ENCODE data around the gene MSH3.
"Not testable (repeated sequence)": the region's sequence is repeated elsewhere in the genome, so short reads cannot be mapped to it uniquely, and the experiment has no call there.

MSH3 gene

DNA sequence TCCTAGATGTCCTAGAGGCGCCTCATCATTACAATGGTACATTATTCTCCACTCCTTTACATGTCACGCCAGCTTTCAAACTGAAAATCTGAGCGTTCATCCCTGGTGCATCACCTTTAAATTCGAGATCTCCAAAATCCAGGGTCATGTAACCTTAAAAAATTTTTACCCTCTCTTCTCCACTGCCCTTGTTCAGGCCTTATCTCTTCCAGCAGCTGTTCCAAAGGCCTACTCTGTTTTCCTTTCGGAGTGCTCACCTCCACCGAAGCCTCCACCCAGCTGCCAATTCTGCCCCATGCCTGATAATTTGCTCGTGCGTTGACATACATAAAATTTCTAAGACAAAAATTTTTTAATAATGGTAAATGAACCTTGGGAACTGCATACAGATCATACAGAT, 950 bp upstream of the MSH3 start:
- DNase-seq, result peak; percentile 23
- in situ Hi-C loops (cut with MboI; ENCODE audit: low pct_unique_long_range_greater_than_20kb, low sequenced_read_pairs), result no loop called here

DNA sequence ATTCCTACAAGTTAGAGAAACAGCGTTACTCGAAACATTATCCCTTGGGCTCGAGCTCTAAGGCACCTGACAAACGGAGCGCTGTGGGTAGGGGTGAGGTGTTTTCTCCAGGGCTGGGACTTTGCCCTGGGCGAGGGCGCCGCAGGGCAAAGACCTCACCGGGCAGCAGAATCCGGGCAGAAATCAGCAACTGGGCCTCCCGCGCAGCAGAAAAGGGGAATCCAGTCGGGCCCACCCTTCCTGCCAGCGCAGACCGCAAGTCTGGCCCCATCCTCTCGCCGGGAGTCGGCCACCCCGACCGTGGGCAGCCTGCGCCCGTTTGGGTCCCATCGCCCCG, 430 bp upstream of the MSH3 start:
- in situ Hi-C loops (cut with MboI; ENCODE audit: low pct_unique_long_range_greater_than_20kb, low sequenced_read_pairs), result no loop called here
- DNase-seq, result peak; percentile 76

DNA sequence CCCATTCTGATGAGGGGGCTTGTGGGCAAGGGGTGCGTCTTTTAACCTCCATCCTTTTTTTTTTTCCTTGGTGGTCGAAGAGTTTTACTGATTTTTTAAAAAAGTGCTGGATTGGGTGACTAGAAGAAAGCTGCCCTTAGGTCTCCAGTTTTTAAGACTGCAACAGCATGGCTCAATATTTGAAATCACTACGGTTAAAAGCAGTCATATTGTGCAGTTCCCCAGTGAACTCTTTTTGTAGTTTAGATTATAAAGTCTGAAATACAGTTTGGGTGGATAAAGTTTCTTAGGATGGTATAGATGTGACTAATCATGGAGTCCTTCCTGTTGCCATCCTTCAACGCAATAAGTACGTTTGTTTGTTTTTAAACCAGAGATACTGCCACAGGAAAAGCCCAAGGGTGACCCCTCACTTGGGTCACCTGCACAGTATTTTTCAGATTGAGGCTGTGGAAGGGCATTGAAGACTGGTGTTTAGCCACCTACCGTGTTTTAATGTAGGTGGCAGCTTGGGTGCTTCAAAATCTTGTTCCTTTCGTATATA, 851 bp downstream of the MSH3 start:
- DNase-seq, result no peak
- in situ Hi-C loops (cut with MboI; ENCODE audit: low pct_unique_long_range_greater_than_20kb, low sequenced_read_pairs), result no loop called here

DNA sequence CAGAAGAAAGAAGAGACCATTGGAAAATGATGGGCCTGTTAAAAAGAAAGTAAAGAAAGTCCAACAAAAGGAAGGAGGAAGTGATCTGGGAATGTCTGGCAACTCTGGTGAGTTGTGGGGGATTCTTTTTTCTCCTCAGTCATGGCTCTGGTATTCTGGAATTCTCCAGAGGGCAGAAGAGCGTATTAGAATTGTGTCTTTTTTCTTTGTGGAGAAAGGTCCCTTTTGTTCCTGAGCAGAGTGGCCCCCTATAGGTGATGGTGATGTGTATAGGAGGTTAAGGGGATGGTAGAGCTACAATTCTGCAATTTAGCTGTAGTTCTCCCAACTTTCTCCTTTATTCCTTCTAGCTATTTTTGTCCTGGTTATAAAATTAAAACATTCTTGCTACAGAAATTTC, 2.0 kb downstream of the MSH3 start:
- DNase-seq, result no peak
- in situ Hi-C loops (cut with MboI; ENCODE audit: low pct_unique_long_range_greater_than_20kb, low sequenced_read_pairs), result no loop called here

DNA sequence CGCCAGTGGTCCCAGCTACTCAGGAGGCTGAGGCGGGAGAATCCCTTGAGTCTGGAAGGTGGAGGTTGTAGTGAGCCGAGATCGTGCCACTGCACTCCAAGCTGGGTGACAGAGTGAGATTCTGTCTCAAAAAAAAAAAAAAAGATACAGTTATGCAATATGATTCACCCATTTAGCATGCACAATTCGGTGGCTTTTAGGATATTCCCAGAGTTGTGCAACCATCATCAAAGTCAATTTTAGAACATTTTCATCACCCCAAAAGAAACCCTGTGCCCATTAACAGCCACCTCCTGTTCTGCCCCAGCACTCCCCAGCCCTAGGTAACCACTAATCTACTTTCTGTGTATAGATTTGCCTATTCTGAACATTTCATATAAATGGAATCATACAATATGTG, 4.7 kb downstream of the MSH3 start:
- in situ Hi-C loops (cut with MboI; ENCODE audit: low pct_unique_long_range_greater_than_20kb, low sequenced_read_pairs), result no loop called here
- no peak for DNase-seq

DNA sequence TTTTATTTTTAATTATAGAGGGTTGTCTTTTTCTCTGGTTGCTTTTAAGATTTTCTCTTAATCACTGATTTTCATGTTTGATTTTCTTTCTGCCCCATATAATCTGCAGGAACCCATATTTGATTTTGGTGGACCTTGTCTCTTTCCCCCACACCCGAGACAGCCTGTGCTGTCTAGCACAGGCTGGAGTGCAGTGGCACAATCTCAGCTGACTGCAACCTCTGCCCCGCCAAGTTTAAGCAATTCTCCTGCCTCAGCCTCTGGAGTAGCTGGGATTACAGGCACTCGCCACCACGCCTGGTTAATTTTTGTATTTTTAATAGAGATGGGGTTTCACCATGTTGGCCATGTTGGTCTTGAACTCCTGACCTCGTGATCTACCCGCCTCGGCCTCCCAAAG, 6.2 kb downstream of the MSH3 start:
- in situ Hi-C loops (cut with MboI; ENCODE audit: low pct_unique_long_range_greater_than_20kb, low sequenced_read_pairs); DNase-seq: not testable (repeated sequence)

DNA sequence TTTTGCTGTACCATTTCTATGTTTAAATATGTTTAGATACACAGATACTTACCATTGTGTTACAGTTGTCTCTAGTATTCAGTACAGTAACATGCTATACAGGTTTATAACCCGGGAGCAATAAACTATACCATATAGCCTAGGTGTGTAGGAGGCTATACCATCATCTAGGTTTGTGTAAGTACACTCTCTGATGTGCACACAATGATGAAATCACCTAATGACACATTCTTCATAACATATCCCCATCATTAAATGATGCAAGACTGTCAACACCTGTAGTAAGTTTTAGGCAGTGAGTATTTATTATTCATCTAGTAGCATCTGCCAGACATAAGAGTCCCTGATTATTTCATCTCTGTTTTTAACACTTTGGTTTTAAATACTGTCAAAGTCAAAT, 7.7 kb downstream of the MSH3 start:
- no peak for DNase-seq
- in situ Hi-C loops (cut with MboI; ENCODE audit: low pct_unique_long_range_greater_than_20kb, low sequenced_read_pairs), result no loop called here

DNA sequence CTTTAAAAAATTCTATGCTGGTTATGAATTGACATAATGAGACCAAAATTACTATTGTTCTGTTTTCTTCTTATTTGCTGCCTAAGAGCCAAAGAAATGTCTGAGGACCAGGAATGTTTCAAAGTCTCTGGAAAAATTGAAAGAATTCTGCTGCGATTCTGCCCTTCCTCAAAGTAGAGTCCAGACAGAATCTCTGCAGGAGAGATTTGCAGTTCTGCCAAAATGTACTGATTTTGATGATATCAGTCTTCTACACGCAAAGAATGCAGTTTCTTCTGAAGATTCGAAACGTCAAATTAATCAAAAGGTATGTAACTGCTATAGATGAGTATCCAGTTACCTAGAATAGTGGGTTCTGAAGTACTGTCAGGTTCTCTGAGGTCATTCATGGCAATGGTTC, 10.6 kb downstream of the MSH3 start:
- in situ Hi-C loops (cut with MboI; ENCODE audit: low pct_unique_long_range_greater_than_20kb, low sequenced_read_pairs), result no loop called here
- no peak for DNase-seq

DNA sequence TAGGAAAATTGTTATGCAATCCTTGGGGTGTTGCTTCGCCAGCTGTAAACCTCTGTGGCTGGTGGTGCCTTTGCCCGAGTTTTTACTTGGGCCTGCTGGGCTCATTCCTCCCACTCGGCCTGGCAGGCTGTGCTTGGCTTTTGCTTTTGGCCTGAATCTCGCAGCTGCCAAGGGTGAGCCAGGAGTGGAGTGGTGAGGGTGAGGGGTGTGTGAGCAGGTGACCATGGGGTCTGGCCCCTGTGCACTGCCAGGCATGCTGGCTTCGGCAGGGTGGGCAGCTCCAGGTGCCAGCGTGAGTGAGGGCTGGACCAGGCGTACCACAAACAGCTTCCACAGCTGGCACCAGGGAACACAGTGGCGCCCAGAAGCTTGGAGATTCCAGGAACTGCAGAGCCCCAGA, 12.9 kb downstream of the MSH3 start:
- in situ Hi-C loops (cut with MboI; ENCODE audit: low pct_unique_long_range_greater_than_20kb, low sequenced_read_pairs), result no loop called here
- no peak for DNase-seq

DNA sequence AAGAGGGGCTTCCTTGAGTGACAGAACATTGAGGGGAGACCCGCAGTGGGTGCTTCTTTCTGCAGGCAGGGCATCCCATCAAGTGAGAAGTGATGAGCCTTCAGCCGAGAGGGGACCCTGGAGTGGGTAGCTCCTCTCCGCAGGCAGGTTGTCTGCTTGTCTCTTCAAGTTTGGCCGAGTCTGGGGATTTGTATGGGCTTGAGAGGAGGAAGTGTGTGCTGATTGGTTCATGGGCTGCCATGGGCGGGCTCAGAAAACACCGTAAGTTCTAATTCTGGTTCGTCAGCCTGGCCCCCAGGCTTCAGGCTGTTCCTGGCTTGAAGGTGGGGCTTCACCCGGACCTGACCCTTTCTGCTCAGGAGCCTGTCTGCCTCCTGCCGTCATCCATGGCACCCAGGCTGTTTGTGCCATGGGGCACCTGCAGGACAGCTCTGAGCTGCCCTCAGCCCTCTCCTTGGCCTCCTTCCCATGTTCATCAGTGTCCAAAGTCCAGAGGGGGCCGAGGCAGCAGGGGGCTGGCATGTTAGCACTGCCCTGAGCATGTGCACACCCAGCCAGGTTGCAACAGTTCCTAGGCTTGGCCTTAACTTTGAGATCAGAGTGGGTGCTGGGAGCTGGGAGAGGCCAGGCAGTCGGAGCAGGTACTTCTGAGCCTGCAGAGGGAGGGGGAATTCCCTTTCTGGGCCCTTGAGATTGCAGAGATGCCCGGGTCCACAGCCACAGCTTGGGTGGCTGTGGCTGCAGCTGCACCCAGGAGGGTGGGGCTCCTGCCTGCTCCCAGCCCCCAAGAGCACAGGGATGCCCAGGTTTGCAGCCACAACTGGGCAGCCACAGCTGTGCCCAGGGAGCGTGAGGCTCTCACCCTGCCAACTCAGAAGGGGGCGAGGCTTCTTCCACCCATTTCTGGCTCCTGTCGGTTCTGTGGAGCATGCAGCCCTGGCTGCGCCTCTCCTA, 13.8 kb downstream of the MSH3 start:
- DNase-seq, result no peak
- in situ Hi-C loops (cut with MboI; ENCODE audit: low pct_unique_long_range_greater_than_20kb, low sequenced_read_pairs), result no loop called here

DNA sequence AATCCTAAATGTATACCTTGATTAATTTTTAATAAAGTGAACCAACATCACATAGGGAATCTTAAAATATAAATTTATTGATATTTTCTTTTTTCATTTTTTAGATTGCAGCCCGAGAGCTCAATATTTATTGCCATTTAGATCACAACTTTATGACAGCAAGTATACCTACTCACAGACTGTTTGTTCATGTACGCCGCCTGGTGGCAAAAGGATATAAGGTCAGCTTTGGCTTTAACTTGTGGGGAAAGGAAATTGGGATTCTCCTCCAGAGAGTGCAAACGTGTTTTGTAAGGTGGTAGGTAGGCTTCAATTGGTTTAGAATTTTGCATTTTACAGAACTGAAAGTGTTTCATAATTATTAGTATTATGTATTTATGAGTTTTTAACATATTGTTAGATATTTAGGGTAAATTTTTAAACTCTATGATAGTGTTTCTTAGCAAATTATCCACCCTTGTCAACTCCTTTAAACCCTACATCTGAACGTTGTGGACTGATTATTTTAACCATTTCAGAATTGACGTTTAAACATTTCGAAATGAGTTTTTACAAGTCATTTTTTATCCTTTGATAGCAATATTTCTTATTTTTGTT, 17.8 kb downstream of the MSH3 start:
- peak; percentile 63 for DNase-seq

DNA sequence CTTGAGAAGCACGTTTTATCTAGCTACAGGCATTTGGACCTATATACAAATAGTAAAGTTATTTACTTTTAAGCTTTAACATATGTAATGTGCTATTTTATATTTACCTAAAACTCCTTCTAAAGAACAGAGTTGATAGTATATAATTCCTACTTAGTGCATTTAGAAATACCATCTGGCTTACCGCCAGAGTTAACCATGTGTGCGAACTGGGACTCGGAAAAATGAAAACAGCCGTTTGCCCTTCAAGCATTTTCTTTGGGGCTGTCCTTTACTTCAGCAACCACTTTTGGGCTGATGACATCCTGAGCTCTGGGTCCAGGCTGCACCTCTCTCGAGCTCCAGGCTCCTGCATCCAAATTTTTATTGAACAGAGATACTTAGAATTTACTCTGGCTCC, 22.3 kb downstream of the MSH3 start:
- DNase-seq, result no peak
- in situ Hi-C loops (cut with MboI; ENCODE audit: low pct_unique_long_range_greater_than_20kb, low sequenced_read_pairs), result no loop called here

More for the DNA sequence above, 17.8 kb downstream of the MSH3 start:
- in situ Hi-C loops (cut with MboI; ENCODE audit: low pct_unique_long_range_greater_than_20kb, low sequenced_read_pairs), result no loop called here

DNA sequence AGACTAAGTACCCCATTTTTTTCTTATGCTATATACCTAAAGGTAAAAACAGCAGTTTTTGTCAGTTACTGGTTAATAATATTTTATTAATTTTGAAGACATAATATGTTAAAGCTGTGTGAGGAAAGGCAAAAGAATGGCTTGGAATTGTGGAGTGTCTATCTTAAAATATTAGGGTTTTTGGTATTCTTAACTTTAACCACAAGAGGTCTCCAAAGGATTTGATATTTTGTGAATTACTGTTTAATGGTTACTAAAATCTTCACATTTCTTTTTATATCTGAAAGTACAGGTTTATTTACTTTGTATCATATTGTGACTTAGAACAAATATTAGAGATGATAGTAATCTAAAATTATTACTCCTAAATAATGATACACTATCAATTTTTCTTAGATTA, 32.3 kb downstream of the MSH3 start:
- peak; percentile 27 for DNase-seq

DNA sequence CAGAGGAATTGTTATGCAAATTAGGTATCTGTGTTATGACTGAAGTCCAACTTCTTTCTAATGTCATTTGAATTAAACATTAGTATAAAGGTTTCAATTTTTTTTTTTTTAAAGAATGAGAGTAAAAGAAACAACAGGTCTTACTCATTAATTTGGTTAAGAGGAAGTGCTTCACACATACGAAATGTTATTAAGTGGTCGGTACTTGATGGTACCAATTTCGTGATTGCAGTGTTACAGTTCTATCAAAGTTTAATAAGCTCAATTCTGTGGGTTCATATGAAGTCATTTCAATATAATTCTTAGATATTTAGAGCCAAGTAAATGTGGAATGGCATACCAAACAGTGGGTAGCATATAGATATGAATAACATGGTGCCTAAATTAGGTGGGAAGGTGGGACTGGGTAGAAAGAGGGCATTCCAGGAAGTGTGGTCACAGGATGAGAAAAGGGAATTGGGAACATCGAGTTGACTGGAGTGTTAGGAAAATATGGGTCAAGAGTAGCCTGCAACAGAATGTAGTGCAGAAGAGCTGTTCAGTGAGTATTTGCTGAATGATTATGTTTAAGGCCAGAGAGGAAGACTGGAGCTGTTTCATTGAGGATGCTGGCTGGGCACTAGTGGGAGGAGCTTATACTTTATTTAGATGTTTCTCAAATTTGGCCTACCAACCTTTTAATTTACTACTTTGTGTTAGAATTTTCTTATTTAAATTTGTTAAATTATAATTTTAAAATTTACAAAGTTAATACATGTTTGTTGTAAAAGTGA, 34.4 kb downstream of the MSH3 start:
- in situ Hi-C loops (cut with MboI; ENCODE audit: low pct_unique_long_range_greater_than_20kb, low sequenced_read_pairs), result no loop called here
- DNase-seq, result no peak

More for the DNA sequence above, 32.3 kb downstream of the MSH3 start:
- in situ Hi-C loops (cut with MboI; ENCODE audit: low pct_unique_long_range_greater_than_20kb, low sequenced_read_pairs), result no loop called here

DNA sequence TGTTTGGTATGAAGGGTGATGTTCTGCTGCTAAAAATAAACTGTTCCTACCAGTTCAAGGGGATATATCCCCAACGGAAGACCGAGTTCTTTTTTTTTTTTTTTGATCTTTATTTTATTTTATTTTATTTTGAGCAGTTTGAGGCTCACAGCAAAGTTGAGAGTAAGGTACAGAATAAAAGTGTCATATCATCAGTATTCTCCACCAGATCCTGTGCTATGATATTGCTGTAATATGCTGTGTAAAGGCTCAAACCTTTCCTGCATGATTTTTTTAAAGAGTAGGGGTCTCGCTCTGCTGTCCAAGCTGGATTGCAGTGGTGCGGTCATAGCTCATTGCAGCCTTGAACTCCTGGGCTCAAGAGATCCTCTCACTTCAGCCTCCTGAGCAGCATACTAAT, 35.2 kb downstream of the MSH3 start:
- in situ Hi-C loops (cut with MboI; ENCODE audit: low pct_unique_long_range_greater_than_20kb, low sequenced_read_pairs), result no loop called here
- DNase-seq, result no peak

DNA sequence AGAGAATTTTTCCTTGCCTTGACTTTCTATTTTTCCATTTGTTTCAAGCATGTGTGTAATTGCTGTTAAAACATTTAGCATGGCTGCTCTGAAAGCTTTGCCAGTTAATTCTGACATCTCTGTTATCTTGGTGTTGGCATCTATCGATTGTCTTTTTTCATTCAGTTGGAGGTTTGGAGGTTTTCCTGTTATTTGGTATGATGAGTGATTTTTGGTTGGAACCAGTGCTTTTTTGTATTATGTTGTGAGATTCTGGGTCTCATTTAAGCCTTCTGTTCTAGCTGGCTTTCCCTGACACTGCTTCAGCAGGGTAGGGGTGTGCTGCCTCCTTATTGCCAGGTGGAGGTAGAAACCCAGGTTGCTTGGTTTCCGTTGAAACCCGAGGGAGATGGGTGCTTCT, 41.2 kb downstream of the MSH3 start:
- no peak for DNase-seq
- in situ Hi-C loops (cut with MboI; ENCODE audit: low pct_unique_long_range_greater_than_20kb, low sequenced_read_pairs), result no loop called here

DNA sequence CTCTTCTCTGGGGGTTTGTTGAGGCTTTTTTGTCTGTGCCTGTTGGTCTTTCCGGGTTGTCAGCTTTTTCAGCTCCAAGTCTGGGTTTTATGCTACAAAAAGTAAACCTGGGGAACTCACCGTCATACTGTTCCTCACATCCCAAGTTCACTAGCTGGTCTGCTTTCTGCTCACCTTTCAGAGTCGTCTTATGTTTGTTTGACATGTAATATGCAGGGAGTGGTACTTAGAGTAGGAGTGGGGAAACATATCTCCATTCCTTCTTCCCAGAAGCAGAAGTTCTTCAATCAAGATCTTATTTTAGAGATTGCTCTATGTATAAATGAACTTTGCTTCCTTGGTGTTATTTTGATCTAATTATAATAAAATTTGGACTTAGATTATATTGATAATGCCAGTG, 42.0 kb downstream of the MSH3 start:
- in situ Hi-C loops (cut with MboI; ENCODE audit: low pct_unique_long_range_greater_than_20kb, low sequenced_read_pairs), result no loop called here
- no peak for DNase-seq

DNA sequence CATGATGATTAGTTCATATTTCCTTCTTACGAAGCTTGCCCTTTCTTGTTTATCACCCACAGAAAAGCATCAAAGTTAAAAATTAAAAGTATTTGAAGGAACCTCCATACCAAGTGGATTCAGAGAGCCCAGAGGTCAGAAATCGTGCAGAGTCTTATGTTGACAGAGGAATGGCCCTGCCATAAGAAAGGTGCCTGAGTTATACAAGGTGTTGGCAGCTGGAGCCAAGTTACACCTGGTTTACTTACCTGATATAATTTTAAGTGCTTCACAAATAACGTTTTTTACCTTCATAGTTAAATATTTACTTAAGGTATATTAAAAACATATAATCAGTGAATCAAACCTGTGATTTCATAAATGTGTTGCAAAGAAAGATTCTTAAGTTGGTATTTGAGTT, 42.6 kb downstream of the MSH3 start:
- in situ Hi-C loops (cut with MboI; ENCODE audit: low pct_unique_long_range_greater_than_20kb, low sequenced_read_pairs), result no loop called here

DNA sequence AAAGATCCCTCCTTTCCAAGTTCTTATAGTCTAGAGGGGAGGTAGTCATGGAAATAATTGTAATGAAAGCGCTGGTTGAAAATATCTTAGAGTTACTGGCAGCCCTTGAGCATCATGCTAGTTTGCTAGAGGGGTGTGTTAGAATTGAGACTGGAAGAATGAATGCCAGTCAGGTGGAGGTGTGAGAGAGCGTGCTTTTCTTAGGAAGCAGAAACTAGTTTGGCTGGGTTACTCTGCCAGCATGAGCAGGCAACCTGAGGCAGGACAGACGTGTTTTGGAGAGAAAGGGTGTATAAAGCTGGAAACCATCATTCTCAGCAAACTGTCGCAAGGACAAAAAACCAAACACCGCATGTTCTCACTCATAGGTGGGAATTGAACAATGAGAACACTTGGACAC, 43.9 kb downstream of the MSH3 start:
- in situ Hi-C loops (cut with MboI; ENCODE audit: low pct_unique_long_range_greater_than_20kb, low sequenced_read_pairs), result no loop called here

More for the DNA sequence above, 42.6 kb downstream of the MSH3 start:
- DNase-seq, result no peak

DNA sequence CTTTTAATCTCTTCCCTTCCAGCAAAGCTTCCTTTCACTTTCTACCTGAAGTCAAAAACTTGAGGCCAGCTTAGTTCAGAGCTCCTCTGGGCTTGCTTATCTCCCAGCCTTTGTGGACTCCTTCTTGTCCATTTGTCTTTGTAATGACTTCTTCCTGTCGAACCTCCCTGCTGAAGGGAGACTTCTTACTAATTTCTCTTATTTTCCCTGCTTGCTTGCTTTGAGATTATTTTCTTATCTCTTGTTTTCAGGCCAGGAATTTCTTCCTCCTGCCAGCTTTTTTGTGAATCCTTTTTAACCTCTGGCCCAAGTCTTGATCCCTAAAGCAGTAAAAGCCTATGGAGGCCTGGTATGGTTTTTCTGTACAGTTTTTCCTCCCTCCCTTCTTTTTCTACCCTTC, 47.1 kb downstream of the MSH3 start:
- in situ Hi-C loops (cut with MboI; ENCODE audit: low pct_unique_long_range_greater_than_20kb, low sequenced_read_pairs), result loop anchor here (25.0 kb wide), 1 partner anchor 486 kb away; no protein-coding TSS in a partner anchor
- DNase-seq, result no peak

More for the DNA sequence above, 43.9 kb downstream of the MSH3 start:
- DNase-seq, result no peak

All from KBM-7 (cell line).